Chondrocyte (in vitro differentiated cells): Measurements from ENCODE around the gene ABHD6. TPM values are rescaled to one million over a fixed set of nuclear protein-coding genes. Genes with fewer than 3 reads are reported as not detected.
"Not testable (repeated sequence)": the region's sequence is repeated elsewhere in the genome, so short reads cannot be mapped to it uniquely, and the experiment has no call there.

ENCODE experiments used
- DNase-seq: peaks from one replicate; pipeline ENCODE4 v3.0.0; 2021; ENCODE audit warnings: mixed read lengths, low spot score
- H3K27ac Mint-ChIP-seq: one replicate; pipeline ENCODE4 v1.8.0; 2021; ENCODE audit warnings: mild to moderate bottlenecking, moderate library complexity, mixed read lengths; ENCODE audit not compliant: unreplicated experiment
- H3K27me3 Mint-ChIP-seq: 2 replicates; pipeline ENCODE4 v1.8.0; 2021; ENCODE audit warnings: low read depth, mixed read lengths
- H3K36me3 Mint-ChIP-seq: 2 replicates; pipeline ENCODE4 v1.8.0; 2021; ENCODE audit warnings: low read depth, mixed read lengths
- H3K4me1 Mint-ChIP-seq: 2 replicates; pipeline ENCODE4 v1.8.0; 2021; ENCODE audit warnings: low read depth, mild to moderate bottlenecking, mixed read lengths
- H3K4me3 Mint-ChIP-seq: one replicate; pipeline ENCODE4 v1.8.0; 2021; ENCODE audit warnings: mild to moderate bottlenecking, moderate library complexity, mixed read lengths; ENCODE audit not compliant: unreplicated experiment
- H3K9me3 Mint-ChIP-seq: 2 replicates; pipeline ENCODE4 v1.8.0; 2021; ENCODE audit warnings: low read depth, mixed read lengths
- total RNA-seq: library from RNA; stranded (reverse); gene quantifications from 3 replicates; pipeline ENCODE4 v1.2.1, GENCODE V29; 2021
- TF ChIP-seq, protein P1 (sequence below): fragments of 200-600 bp; sonication (generic); IDR thresholded peaks from 2 replicates; pipeline ENCODE4 v1.5.0; 2021; ENCODE audit warnings: antibody characterized with exemption, mild to moderate bottlenecking, moderate library complexity

Gene ABHD6
- total RNA-seq, 1 donor from 2014 or later = 7.4 TPM

DNA sequence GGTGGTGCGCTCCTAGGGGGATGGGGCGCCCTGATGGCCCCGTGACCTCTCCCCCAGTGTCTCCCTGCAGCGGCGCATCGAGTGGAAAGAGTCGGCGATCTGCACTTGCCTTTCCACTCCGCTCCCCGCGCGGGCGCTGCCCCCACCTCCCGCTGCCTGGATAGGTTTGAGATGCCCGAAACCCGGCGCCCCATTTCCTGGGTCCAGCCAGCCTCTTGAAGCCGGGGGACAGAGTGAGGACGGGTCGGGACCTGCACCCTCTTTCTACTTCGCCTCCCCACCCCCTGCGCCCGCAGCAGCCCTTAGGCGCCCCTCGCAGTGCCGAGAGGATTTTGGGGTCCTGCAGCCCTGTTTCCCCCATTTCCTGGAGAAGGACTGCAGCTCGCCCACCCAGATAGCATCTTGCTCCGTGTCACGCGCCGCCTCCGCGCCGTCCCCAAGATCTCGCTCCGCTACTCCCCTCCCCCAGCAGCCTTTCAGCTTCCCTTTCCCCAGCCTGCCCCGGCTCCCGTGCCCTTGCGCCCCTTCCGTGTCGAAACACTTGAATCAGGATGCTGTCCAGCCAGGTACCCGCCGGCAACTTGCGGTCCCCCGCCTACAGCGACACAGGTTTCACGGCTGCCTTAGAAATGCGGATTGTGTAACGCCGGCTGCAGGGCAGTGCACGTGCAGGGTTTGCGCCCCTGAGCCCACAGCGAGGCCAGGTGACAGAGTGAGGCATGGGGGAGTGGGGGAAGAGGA lies 519 bp downstream of the ABHD6 start:
- Mint-ChIP-seq H3K4me1 (peaks cover 15% of the 10 kb centered on the region), H3K9me3 (no peaks in the 10 kb centered on the region), H3K36me3 (no peaks in the 10 kb centered on the region), H3K27me3 (no peaks in the 10 kb centered on the region), H3K27ac (no peak overlapping the region), H3K4me3 (peak overlapping the region; percentile 87)
- DNase-seq = no peak
- TF ChIP-seq, protein P1, sequence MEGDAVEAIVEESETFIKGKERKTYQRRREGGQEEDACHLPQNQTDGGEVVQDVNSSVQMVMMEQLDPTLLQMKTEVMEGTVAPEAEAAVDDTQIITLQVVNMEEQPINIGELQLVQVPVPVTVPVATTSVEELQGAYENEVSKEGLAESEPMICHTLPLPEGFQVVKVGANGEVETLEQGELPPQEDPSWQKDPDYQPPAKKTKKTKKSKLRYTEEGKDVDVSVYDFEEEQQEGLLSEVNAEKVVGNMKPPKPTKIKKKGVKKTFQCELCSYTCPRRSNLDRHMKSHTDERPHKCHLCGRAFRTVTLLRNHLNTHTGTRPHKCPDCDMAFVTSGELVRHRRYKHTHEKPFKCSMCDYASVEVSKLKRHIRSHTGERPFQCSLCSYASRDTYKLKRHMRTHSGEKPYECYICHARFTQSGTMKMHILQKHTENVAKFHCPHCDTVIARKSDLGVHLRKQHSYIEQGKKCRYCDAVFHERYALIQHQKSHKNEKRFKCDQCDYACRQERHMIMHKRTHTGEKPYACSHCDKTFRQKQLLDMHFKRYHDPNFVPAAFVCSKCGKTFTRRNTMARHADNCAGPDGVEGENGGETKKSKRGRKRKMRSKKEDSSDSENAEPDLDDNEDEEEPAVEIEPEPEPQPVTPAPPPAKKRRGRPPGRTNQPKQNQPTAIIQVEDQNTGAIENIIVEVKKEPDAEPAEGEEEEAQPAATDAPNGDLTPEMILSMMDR = no peak

DNA sequence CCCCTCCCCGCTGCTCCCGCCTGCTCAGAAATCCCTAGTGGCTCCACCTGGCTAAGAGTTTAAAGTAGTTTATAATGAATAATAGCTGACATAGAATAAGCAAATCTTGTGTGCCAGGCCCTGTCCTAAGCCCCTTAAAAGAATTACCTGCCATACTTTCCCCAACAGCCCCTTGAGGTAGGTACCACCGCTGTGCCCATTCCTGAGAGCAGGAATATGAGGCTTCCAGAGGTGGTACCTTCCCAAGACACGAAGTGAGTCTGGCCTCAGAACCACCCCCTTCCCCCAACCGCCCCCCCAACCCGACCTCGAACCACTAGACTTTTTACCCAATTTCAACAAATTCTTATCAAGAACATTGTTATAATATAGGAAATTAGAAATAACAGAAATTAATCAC lies 1.2 kb downstream of the ABHD6 start:
- peak overlapping the region; percentile 87 for H3K4me3 Mint-ChIP-seq
- H3K4me1 Mint-ChIP-seq = peaks cover 15% of the 10 kb centered on the region
- no peaks in the 10 kb centered on the region for H3K27me3 Mint-ChIP-seq
- TF ChIP-seq, protein P1 = no peak
- H3K9me3 Mint-ChIP-seq = no peaks in the 10 kb centered on the region
- no peak for DNase-seq
- H3K27ac Mint-ChIP-seq = no peak overlapping the region
- no peaks in the 10 kb centered on the region for H3K36me3 Mint-ChIP-seq

DNA sequence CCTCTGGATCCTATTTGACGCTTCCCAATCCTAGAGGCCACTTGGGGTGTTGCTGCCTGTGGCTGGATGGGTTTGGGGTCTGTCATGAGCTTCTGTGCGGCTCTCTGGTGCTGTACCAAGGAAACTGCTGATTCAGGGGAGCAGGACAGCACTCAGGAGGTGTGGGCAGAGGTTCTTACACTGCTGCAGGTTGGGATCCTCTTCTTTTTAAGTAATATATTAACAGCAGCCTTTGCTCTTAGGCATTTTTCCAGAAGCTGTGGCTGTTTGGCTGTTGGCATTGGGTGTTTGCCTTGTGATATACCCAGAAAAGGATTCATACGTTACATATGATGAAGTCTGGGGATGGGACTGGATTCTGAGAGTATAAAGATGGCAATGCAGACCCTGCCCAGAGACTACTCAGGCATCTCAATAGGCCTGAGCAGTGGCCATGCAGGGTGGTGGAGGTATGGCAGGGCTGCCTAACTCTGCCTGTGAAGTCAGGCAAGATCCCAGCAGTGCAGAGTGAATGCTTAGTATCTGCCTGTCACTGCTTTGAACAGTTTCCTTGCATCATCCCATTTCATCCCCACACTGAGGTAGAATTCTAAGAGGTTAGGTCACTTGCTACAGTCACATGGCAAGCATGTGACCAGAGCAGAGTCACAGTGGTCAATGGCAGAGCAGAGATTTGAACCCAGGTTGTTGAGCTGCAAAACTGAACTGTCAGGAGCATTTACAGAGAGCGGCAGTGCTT lies 3.9 kb downstream of the ABHD6 start:
- H3K4me3 Mint-ChIP-seq = no peak overlapping the region
- TF ChIP-seq, protein P1 = no peak
- H3K27ac Mint-ChIP-seq = no peak overlapping the region
- H3K27me3 Mint-ChIP-seq = no peaks in the 10 kb centered on the region
- no peaks in the 10 kb centered on the region for H3K9me3 Mint-ChIP-seq
- DNase-seq = no peak
- peaks cover 10% of the 10 kb centered on the region for H3K4me1 Mint-ChIP-seq
- no peaks in the 10 kb centered on the region for H3K36me3 Mint-ChIP-seq

DNA sequence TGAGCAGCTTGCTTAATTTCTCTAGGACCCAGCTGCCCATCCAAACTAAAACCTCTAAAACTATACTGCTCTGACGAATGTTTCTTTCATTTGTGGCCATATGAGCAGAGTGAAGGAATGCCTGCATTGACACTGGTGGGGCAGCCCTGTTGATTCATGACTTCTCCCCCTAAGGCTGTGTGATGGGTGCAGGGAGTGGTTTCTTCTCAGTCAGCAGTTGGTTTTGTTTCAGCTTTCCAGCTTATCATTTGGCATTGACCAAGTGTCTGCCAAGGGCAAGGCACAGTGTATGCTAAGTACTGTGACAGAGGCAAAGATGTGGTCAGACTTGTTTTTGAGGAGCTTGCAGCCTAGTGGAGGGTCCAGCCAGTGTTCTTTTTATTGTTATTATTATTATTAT lies 4.7 kb downstream of the ABHD6 start:
- Mint-ChIP-seq H3K4me3 (no peak overlapping the region), H3K27me3 (no peaks in the 10 kb centered on the region)

DNA sequence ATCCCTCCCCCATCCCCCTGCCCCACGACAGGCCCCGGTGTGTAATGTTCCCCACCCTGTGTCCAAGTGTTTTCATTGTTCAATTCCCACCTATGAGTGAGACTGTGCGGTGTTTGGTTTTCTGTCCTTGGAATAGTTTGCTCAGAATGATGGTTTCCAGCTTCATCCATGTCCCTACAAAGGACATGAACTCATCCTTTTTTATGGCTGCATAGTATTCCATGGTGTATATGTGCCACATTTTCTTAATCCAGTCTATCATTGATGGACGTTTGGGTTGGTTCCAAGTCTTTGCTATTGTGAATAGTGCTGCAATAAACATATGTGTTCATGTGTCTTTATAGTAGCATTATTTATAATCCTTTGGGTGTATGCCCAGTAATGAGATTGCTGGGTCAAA lies 5.3 kb downstream of the ABHD6 start:
- H3K27me3 Mint-ChIP-seq, H3K4me1 Mint-ChIP-seq, DNase-seq, H3K9me3 Mint-ChIP-seq, H3K36me3 Mint-ChIP-seq, H3K27ac Mint-ChIP-seq, H3K4me3 Mint-ChIP-seq: not testable (repeated sequence)

More for the DNA sequence above, 4.7 kb downstream of the ABHD6 start:
- DNase-seq = no peak
- H3K27ac Mint-ChIP-seq = no peak overlapping the region
- H3K4me1 Mint-ChIP-seq = peaks cover 5% of the 10 kb centered on the region
- no peaks in the 10 kb centered on the region for H3K36me3 Mint-ChIP-seq
- TF ChIP-seq, protein P1 = no peak
- H3K9me3 Mint-ChIP-seq = no peaks in the 10 kb centered on the region
